HG02938 (cell line): ENCODE results near the gene MTFMT.
"Not testable (repeated sequence)": the region's sequence is repeated elsewhere in the genome, so short reads cannot be mapped to it uniquely, and the experiment has no call there.

Source experiments
- ATAC-seq: cut with Tn5 transposase; IDR thresholded peaks from one replicate; pipeline ENCODE4 v1.9.1; 2021; ENCODE audit warnings: mild to moderate bottlenecking, moderate library complexity; ENCODE audit not compliant: unreplicated experiment

Gene MTFMT

GRCh38 chr15:65040461-65040860 lies 11.0 kb upstream of the MTFMT start:
- no peak for ATAC-seq

- ATAC-seq = no peak
Measured at GRCh38 chr15:65038836-65039235, 9.4 kb upstream of the MTFMT start.

GRCh38 chr15:65038428-65038827 lies 9.0 kb upstream of the MTFMT start:
- ATAC-seq = no peak

DNA sequence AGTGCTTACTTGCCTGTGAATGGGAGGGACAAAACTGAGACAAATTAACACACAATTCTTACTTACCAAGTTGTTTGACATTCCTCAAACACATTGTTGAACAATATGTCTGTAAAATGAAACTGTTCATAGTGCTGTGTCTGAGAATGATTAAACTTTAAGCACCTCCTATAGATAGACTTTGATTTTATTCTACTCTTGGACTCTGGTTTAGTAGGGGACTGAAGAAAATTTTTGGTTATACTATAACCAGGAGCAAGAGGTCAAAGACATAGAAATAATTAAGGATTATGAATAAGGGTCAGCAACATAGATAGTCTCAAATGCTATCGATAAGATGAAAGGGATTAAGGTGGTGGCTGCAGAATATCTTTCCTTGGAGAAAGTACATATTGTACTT lies 7.9 kb upstream of the MTFMT start:
- ATAC-seq = no peak

GRCh38 chr15:65034719-65035118 lies 5.3 kb upstream of the MTFMT start:
- no peak for ATAC-seq

GRCh38 chr15:65033659-65034269 lies 4.3 kb upstream of the MTFMT start:
- ATAC-seq = no peak

DNA sequence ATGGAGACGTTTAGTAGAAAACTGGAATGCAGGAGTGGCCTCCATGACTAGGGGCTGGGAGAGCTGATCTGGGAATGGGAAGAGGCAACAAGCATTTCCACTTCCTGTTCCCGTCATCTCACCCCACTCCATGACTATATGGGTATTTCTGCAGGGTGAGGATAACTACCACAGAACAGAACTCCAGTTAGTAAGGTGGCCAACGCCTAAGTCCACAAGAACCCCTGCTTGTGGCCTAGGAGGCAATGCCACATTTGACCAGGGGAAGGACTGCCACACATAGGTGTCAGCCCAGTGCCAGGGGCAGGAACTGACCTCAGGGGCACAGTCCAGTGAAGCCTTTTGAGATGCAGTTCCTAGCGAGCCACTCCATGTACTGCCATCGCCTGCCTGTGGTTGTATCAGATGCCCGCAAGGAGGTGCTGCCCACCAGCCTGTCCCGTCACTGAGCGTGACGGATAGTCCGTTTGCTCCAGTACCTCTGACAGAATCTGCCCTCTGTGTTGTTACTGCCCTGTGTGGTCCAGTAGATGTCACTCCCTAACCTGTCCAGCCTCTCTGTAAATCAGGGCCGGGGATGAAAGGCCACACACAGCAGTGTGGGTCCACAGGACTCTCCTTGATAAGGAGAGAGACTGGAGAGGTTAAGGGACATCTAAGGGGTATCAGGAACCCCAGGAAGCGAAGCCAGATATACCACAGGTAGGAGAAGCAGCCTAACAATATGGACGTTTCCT lies 3.5 kb upstream of the MTFMT start:
- no peak for ATAC-seq

GRCh38 chr15:65029736-65030208 lies 333 bp upstream of the MTFMT start:
- no peak for ATAC-seq

- ATAC-seq = no peak
Measured at GRCh38 chr15:65028338-65028737, 1.1 kb downstream of the MTFMT start.

- ATAC-seq = no peak
Measured at GRCh38 chr15:65027593-65027992, 1.8 kb downstream of the MTFMT start.

DNA sequence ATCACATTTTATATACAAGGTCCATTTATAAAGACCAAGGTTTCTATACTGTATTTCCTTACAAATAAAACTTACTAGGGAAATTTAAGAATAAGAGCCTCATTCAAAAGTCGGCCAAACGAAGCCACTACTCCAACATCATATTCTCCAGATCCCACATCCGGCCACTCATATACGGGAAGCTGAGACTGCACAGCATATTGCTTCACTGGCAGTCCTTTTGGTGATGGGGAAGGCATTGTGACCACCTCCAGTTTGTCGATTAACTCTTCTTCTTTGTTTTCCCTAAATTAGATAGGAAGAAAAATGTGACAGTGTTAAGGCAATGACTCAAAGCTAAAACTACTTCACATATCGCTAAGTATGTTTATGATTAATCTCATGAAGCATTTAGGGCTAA lies 2.7 kb downstream of the MTFMT start:
- no peak for ATAC-seq

- ATAC-seq = no peak
Measured at GRCh38 chr15:65021488-65021887, 8.0 kb downstream of the MTFMT start.

DNA sequence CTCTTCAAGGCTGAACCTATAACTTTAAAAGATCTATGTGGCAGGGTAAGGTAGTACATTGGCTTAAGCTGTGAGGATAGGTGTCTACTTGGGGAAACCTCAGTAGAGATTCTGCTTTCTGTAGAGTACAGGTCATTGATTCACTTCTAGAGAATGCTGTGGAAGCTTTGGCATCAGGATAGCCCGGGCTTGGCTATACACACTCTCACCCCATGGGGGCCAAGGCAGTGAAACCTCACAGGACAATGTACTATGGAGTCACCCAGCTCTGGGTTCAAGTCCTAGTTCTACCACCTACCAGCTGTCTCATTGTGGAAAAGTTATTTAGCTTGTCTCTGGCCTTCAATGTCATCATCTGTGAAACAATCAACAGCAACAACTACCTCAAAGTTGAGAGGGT lies 9.0 kb downstream of the MTFMT start:
- ATAC-seq = no peak

- ATAC-seq = not testable (repeated sequence)
Measured at GRCh38 chr15:65011198-65011597, 18.2 kb downstream of the MTFMT start.

DNA sequence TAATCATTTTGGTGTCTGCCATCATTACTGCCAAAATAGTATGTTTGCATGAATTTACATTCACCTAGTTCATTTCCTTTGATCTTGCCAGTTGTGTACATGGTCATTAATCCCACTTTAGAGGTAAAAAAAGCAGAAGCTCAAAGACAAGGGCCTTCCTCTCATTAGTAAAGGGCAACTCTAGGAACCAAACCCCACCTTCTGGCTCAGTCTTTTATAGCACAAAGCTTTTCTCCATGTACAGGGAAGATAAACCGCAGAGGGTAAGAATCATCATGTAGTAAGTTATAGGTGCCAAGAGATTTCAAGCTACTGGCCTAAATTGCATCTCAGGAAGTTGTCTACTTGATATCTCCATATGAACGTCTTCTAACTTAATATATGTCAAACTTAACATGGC lies 20.5 kb downstream of the MTFMT start:
- ATAC-seq = no peak

- ATAC-seq = no peak
Measured at GRCh38 chr15:65006876-65007275, 22.6 kb downstream of the MTFMT start.

DNA sequence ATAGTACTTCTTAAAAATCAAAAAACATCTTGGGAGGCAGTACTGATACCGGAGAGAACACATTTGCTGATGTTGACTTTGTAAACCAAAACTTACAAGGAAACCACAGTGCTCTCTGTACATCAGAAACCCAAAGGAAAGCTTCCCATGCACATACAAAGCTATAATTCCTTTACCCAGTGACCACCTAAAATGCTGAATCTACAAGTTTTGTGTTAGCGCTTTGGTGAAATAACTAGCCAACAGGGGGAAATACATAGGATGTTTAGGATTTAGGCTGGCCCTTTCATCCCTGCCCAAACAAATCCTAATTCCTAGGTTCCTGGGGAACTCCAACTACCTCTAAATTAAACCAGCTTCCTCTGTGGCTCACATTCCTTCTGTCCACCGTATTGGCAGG lies 24.4 kb downstream of the MTFMT start:
- ATAC-seq = no peak

DNA sequence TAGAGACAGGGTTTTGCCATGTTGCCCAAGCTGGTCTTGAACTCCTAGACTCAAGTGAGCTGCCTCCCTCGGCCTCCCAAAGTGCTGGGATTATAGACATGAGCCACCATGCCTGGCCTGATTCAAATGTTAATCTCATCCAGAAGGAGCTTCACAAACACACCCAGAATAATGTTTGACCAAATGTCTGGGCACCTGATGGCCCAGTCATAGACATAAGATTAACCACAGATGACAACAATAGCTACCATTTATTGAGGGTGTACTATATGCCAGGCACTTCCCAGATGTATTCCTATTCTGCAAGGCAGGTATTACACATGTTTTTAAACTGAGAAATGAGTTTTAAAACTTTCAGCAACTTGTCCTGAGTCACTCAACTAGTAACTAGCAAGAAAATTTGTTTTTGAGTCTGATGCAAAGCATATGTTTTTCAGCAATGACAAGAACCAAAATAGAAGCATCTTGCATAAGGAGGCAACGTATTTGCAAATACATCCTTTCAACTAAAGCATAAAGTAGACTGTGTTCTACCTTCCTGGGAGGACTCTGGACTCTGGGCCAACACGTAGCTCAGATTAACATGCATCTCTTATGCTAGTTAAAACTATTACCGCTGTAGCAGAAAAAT lies 31.6 kb downstream of the MTFMT start:
- ATAC-seq = no peak

DNA sequence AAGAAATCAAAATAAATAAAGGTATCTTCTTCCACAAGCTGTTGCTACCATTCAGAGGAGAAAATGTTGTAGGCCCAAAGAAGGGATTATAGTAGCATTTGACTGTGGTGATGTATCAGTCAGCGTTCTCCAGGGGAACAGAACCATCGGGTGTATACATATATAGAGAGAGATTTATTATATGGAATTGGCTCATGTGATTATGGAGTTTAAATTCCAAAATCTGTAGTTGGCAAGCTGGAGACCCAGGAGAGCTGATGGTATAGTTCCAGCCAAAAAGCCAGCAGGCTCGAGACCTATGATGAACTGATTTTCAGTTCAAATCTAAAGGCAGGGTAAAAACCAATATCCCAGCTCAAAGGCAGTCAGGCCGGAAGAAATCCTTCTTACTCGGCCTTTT lies 32.4 kb downstream of the MTFMT start:
- ATAC-seq = no peak

- no peak for ATAC-seq
Measured at GRCh38 chr15:64993290-64993689, 36.1 kb downstream of the MTFMT start.

DNA sequence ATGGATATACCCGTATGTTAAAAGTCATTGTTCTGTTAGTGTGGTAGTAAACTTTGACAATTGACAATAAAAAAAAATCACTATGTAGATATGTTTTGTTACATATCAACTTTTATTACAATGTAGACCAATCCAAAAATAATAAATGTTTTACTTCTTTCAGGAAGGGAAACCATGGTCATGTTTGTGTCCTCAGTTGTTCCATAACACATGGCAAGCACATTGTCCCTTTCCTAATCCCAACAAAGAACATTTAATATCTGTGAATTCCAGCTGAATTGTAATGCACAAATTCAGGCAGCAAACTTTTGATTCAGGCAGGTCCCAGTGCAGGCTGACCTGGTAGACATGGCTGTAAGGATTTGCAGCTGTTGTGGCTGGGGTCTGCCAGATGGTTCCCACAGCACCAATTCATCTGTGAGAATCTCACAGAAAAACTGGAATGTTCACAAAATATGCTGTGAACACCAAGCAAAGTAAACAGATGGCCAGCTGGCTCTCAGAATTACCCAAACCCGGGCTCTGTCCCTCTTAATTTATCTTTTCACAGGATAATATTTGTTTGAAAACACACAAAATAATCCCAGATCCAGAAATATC lies 37.8 kb downstream of the MTFMT start:
- no peak for ATAC-seq

GRCh38 chr15:64990168-64990470 lies 39.3 kb downstream of the MTFMT start:
- ATAC-seq = no peak
